Mesenteric fat pad (tissue), 1 donor: ENCODE data around the gene POGZ. TPM values are rescaled to one million over a fixed set of nuclear protein-coding genes. Genes with fewer than 3 reads are reported as not detected.
"Not testable (repeated sequence)": the region's sequence is repeated elsewhere in the genome, so short reads cannot be mapped to it uniquely, and the experiment has no call there.

ENCODE experiments used
- DNase-seq: peaks from one replicate; pipeline ENCODE4 v3.0.0-alpha.2; 2020; ENCODE audit warnings: low spot score
- total RNA-seq: library from RNA; stranded (reverse); fragmentation: NEBNext Ultra II Directional; extraction: Animal tissue kit (Norgen Biotek cat#: 25700); gene quantifications from one replicate; pipeline ENCODE4 v1.2.1, GENCODE V29; 2021
- donor health status: DM: yes; HTN: yes; CAD: no.

Gene POGZ
- total RNA-seq, 1 donor from 2014 or later = 52.2 TPM

DNA sequence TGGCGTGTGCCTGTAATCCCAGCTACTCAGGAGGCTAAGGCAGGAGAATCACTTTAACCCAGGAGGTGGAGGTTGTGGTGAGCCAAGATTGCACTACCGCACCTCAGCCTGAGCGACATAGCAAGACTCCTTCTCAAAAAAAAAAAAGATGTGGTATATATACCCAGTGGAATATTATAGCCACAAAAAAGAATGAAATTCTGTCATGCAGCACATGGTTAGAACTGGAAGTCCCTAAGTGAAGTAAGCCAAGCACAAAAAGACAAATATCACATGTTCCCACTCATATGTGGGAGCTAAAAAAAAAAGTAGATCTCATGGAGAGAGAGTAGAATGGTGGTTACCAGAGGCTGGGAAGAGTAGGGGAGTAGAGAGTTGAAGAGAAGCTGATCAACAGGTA is 41.2 kb downstream of the POGZ start:
- DNase-seq = no peak

DNA sequence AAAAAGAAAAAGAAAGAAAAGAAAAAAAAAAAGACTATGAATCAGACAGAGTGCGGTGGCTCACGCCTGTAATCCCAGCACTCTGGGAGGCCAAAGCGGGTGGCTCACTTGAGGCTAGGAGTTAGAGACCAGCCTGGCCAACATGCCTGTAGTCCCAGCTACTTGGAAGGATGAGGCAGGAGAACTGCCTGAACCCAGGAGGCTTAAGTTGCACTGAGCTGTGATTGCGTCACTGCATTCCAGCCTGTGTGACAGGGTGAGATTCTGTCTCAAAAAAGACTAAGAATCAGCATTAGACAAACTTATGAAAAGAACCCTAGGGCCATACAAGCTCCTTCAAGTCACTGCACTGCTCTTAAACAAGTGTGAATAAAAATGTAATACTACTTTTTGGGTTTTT is 43.1 kb downstream of the POGZ start:
- DNase-seq = no peak

DNA sequence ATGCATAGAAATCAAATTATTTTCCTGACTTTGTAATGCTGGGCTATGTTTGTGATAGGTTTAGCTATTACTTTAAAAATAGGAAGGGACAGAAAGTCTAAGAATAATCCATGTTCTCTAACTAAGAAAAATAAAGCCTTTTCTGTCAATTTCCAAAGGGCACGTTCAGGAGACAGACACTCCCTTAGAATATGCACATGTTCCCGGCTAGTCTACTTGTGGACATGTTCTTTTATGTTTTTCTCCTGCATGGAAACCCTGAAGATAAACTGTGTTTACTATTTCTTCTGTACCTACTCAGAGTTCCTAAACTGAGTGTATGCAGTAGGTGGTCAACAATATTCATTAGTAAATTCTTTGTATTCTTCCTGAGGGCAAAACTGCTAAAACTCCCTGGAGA is 47.4 kb downstream of the POGZ start:
- no peak for DNase-seq

DNA sequence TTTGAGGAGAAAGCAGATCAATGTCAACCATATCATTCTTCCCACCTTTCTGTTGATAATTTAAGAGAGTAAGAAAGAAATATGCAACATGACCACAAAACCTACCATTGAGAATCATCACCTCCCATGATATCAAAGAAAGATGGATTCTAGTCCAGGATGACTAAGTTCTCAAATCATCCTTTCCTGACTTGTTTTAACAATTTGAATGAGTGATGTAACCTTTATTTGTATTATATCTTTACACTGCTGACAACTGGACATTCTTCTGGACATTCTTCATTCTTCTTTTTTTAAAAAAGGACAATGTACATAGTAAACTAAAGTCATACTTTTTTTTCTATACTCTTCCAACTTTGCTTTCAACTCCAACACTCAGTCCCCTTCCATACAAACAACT is 50.4 kb downstream of the POGZ start:
- no peak for DNase-seq

DNA sequence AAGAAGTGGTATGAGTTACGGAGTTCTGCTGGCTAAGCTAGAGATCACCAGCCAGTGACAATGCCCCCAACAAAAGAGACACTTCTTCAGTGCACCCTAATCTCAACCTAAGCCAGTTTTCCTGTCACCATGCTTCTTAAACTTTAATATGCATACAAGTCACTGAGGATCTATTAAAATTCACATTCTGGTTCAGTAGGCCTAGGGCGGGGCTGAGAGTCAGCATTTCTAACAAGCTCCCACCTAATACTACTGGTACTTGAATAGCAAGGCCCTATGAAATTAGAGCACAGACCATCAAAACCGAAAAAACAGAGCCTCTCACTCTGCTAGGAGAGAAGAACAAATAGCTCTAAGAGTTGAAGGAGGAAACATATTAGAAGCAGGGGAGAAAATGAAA is 52.0 kb downstream of the POGZ start:
- no peak for DNase-seq

DNA sequence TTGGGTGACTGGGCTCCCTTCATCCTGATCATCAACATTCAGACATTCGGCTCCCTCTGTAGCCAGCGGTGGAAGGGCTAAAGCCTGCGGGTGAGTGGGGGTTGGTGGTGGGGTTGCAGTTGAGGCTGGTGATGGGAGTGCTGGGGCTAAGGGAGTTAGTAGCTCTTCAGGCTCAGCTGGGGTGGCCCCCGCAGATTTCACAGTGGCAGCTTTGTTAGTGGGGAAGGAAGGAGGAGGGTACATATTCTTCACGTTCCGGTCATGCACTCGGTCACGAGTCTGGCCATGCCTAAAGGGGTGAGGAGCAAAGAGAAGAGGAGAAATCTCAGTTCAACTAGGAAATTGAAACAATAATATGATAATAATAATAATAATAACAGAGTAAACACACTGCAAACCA is 53.1 kb downstream of the POGZ start:
- no peak for DNase-seq

DNA sequence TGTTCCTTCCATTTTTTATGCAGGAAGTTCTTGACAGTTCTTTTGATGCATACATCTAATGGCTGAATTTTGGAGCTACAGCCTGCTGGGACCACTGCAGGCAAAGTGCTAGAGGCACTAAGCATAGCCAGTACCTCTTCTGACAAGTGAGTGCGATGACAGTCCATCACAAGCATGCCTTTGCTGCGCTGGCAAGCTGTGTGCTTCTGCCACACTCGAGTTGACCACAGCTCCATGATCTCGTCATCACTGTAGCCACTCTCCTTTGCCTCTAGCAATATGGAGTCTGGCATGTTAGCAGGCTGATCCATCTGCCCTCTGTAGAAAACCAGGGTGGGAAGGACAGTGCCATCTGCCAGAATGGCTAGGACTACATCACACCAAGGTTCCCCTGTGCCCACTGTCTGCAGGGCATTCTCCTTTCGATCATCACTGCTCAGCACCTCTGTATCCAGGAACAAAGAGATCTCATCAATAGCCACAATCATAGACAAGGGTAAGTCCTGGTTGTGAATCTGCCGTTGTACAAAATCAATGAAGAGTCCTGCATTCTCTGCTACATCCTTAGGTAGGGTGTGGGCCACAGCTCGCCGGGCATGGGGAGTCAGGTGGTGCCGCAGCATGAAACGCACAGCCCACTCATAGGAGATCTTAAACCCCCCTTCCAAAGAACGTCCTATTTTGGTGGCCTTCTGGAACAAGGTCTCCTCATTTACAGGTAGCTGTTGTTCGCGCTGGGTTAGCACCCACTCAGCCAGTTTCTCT is 53.9 kb downstream of the POGZ start:
- DNase-seq = no peak

DNA sequence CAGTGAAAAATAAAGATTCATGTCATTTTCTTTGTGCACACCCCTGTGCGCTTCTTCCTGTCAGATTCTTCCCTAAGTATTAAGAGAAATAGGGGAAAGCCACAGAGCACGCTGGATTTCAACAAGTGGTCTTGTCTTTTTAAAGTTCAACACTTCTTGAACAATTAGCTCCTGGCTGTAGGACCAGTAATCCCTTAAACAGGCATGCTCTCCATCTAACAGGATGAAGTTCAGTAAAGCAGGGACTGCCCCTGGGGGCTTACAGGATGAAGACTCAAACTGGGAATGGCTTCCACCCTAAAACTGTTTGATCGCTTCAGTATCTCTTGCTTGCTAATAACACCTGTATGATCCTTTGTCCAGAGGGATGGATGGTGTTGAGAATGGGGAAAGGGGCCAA is 55.7 kb downstream of the POGZ start:
- no peak for DNase-seq

DNA sequence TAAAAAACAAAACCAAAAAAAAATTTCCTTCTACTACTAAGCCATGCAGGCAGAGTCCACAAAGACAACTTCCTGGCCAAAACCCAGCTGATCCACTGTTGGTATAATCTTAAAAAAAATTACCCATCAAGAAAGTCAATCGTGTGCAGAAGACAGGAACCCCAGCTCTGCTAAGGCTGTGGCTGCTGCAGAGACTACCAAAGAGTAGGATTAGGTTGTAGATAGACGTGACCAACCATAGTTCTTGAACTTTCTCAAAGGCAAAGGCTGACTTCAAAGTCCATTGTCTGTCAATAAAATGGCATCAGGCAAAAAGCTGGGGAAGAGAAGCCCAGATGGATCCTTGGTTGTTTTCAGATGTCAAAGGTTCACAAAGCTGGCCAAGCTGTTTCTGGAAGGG is 56.5 kb downstream of the POGZ start:
- no peak for DNase-seq

DNA sequence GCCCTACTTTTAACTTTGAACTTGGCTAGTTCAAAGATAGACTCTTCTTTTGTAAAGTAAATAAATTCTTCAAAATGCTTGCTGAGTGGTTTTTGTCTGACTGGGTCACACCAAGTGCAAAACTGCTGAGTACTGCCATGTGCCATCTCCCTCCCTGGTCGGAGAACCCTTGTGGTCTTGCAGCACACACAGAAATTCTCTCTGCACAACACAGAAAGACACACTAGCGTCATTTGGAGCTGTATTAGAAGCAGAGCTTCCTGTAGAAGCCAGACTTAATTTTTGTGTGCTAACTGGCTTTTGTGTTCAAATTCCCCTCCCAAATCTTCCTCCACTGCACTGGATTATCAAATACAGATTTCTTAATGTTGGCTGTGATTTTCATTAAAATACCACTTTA is 57.4 kb downstream of the POGZ start:
- DNase-seq = no peak

DNA sequence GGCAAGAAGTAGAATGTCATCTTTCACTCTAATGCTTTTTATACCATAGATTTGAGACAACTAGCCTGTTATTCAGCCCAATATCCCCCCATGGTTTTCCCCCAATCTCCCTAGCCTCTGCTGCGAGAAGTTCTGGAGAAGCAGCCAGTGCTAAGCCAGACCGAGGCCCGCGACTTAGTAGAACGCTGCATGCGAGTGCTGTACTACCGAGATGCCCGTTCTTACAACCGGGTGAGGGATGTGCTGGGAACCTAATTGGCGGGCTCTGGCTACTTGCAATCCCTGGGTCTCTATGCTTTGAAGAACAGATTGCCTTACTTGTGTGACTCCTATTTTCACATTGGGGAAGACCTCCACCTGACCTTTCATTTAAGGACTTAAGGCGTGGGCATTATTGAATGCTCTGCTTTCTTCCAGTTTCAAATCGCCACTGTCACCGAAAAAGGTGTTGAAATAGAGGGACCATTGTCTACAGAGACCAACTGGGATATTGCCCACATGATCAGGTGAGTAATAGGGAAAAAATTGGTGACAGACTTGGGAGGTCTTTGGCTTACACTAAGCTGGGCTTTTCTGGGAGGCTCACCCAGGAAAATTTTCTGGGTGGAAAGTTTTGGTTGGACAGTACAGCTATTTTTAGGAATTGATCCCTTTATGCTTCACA is 58.0 kb downstream of the POGZ start:
- no peak for DNase-seq

DNA sequence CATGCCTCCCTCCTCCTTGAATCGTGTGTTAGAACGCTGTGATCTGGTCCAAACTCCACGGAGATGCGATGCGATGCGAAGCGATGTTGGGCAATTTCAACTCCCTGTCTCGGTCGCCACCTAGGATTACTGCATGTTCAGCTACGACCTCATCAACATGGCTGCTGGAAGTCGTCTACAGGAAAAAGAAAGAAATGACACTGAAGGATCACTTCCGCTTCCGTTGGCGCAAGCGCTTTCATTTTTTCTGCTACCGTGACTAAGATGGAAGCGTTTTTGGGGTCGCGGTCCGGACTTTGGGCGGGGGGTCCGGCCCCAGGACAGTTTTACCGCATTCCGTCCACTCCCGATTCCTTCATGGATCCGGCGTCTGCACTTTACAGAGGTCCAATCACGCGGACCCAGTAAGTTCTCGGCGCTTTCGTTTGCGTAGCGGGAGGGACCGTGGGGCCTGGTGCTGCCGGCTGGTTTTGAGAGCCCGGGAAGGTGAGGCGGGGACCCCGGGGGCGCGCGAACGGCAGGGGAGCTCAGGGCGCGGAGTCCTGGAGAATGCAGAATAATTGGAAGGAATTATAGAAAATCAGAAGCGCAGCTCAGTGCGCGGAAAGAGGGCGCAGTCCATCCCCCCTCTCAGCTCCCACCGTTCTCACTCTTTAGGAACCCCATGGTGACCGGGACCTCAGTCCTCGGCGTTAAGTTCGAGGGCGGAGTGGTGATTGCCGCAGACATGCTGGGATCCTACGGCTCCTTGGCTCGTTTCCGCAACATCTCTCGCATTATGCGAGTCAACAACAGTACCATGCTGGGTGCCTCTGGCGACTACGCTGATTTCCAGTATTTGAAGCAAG is 59.7 kb downstream of the POGZ start, which contains the start of gene PSMB4:
TSS of gene PSMB4 (plus strand) at position 250 of the 848 bp plus-strand sequence. CDS start at position 265, 15 bp downstream.
- no peak for DNase-seq

DNA sequence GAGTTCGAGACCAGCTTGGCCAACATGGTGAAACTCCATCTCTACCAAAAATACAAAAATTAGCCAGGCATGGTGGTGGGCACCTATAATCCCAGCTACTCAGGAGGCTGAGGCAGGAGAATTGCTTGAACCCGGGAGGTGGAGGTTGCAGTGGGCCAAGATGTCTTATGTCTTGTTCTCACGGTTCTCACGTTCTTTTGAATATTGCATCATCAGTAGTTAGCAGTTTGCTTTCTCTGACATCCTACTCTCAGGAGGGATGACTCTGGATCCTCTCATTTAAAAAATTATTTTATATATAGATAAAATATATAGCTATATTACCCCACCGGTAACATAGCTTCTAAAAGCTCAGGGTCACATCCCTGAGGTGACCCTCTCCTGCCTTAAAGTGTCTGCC is 63.0 kb downstream of the POGZ start:
- DNase-seq = not testable (repeated sequence)

DNA sequence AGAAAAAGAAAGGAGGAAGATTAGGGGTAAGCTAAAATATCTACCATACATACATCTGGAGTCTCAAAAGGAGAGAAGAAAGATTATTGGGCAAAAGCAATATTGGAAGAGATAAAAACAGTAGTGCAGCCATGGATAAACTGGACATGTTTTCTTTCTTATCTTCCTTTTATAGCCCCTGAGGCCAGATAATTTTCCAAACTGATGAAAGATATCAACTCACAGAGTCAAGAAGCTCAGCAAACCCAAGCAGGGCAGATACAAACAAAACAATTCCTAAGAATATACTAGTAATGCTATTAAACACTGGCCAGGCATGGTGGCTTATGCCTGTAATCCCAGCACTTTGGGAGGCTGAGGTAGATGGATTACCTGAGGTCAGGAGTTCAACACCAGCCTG is 65.7 kb downstream of the POGZ start:
- no peak for DNase-seq

DNA sequence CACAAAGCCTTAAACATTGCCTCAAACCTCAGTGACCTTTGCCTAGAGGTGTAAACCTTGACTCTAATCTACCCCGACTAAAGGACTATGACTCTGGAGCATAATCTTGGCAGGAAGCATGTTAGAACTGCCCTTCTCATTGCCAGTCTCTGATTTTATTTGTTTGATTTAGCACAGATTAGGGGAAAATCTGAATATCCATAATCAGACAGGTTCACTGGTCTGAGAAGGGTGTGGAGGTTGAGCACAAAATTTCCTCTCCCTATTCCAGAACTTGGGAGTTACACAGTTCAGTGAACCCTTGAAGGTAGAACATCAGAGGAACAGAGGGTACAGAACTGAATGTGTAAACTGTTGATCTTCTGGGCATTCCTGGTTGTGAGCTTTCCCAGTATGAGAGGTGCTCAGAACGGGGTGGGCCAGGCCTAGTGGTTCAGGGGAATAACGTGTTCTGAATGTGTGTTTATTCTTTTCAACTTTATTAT is 68.2 kb downstream of the POGZ start:
- no peak for DNase-seq

DNA sequence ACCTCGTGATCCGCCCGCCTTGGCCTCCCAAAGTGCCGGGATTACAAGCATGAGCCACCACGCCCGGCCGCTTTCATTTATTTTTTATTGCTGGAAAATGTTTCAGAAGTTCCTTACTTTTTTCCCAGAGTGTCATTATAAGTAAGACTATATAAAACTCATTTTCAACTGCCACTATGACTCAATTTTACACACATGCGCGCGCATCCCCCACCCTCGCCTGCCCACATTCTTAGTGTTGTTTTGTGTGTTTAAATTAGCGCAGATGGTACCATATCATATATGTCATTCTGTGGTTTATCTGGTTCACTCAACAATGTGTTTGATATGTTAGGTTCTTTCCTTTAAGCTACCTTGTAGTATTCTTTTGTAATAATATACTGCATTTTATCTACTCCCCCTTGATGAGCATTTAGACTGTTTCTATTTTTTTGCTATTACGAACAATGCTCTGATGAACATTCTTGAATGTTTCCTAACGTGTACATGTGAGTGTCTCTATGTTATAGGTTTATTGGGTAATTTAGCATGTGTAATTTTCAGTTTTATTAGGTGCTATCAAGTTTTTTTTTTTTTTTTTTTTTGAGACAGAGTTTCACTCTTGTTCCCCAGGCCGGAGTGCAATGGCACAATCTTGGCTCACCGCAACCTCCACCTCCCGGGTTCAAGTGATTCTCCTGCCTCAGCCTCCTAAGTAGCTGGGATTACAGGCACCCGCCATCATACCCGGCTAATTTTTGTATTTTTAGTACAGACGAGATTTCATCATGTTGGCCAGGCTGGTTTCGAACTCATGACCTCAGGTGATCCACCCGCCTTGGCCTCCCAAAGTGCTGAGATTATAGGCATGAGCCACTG is 68.8 kb downstream of the POGZ start:
- not testable (repeated sequence) for DNase-seq

DNA sequence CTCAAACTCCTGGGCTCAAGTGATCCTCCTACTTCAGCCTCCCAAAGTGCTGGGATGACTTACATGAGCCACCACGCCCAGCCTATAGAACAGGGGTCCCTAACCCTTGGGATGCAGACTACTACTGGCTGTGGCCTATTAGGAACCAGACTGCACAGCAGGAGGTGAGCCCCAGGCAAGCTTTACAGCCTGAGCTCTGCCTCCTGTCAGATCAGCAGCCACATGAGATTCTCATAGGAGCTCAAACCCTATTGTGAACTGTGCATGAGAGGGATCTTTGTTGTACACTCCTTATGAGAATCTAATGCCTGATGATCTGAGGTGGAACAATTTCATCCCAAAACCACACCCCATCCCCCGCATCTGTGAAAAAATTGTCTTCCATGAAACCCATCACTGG is 73.3 kb downstream of the POGZ start:
- peak; percentile 57 for DNase-seq

DNA sequence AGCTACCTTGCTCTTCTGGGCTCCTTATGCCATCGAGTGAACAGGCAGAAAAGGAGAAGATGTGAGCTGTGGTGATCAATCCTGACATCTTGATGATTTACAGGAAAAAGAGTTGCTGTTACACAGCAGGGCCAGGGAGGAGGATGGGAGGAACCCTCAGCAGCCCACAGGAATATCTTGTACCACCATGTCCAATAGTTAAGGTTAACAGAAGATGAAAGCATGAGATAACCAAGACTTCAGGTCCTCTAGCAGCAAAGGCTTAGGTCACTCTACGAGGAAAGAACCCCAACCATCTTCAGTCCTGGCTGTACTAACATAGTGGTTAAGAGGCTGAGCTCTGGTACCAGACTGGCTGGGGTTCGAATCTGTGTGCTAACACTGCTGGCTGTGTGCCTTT is 74.7 kb downstream of the POGZ start:
- DNase-seq = no peak

DNA sequence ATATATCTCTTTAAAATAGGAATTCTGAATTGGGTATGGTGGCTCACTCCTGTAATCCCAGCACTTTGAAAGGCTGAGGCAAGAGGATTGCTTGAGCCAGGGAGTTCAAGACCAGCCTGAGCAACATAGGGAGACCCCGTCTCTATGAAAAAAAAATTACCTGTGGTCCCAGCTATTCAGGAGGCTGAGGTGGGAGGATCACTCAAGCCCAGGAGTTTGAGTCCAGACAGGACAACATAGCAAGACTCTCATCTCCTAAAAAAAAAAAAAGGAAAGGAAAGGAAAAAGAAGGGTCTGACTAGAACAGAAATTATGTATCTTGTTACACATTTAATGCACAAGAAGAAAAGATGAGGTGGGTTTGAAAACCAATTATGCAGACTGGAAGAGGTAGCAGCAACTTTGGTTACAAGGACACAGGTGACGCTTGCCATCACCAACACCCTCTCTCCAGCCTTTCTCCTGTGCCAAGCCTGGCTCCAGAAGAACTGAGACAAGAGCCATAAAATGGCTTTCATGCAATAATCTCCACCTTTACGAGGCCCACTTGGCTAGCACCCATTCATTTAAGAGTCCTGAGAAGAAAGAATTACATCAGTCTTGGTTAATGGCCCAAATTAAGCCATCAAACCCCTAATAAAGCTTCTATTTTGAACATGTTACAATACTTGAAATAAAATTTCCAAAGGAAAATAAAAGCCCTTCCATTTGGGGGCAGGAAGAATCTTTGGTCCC is 82.0 kb downstream of the POGZ start:
- DNase-seq = no peak

DNA sequence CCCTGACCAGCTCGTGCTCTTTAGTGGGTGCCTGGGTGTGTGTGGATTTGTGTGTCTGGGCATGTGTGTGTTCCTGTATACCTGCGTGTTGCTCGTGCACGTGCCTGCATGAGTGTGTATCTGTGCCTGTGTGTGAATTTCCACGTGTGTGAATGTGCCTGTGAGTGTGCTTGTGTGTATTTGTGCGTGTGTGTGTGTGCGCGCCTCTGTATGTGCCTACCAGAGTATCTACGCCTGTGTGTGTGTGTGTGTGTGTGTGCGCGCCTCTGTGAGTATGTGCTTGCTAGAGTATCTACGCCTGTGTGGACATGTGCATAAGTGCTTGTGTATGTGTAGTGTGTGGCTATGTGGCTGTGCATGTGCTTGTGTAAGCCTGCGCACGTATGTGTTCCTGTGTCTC is 86.1 kb downstream of the POGZ start:
- no peak for DNase-seq
